HG03196 (cell line): ENCODE data around the gene CTNNB1.

Source experiments
- ATAC-seq: cut with Tn5 transposase; IDR thresholded peaks from one replicate; pipeline ENCODE4 v1.9.1; 2021; ENCODE audit not compliant: unreplicated experiment

CTNNB1 gene

GRCh38 chr3:41198950-41199865 lies at the start of gene CTNNB1:
Gene CTNNB1, plus strand, starts transcription at chr3:41199505. Its CDS starts 24,564 bp downstream, at chr3:41224069.
- ATAC-seq: peak; percentile 83

GRCh38 chr3:41155834-41156233 lies 43.5 kb upstream of the CTNNB1 start:
- no peak for ATAC-seq

GRCh38 chr3:41158947-41159346 lies 40.4 kb upstream of the CTNNB1 start:
- no peak for ATAC-seq

- ATAC-seq: no peak
These were observed 39.6 kb upstream of the CTNNB1 start for GRCh38 chr3:41159588-41160189.

- ATAC-seq: no peak
These were observed 36.8 kb upstream of the CTNNB1 start for GRCh38 chr3:41162541-41162940.

DNA sequence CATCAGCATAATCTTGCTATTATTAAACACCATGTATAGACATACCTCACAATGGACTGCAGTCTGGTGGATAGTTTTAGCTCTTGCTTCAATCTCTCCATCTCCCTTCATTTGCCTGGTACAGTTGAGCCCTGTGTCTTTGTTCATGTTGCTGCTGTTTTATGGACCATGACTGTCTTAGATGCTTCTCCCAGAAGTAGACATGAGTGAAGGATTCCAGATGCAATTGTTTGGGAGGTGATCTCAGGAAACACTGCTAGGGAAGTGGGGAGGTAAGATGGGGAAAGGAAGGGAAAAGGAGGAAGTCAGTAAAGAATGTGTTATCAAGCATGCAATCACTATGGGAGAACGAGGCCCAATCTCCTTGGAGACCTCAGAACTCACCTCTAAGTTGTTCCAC lies 36.3 kb upstream of the CTNNB1 start:
- no peak for ATAC-seq

DNA sequence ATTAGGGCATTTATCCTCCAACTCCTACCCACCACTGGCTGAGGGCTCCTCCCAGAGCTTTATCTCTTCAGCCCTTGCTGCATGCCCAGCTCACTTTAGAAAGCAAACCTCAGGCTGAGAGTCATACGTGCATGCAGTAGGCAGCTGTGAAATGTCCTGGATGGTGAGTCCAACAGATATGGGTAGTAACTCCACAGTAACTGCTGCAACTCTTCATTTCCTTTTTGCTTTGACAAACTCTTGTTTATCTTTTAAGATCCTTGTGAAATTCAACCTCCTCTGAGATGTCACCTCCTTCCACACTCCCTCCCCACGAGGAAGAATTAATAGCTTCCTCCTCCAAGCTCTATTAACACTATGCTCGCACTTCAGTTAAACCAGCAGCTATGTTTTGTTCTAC lies 35.9 kb upstream of the CTNNB1 start:
- ATAC-seq: no peak

DNA sequence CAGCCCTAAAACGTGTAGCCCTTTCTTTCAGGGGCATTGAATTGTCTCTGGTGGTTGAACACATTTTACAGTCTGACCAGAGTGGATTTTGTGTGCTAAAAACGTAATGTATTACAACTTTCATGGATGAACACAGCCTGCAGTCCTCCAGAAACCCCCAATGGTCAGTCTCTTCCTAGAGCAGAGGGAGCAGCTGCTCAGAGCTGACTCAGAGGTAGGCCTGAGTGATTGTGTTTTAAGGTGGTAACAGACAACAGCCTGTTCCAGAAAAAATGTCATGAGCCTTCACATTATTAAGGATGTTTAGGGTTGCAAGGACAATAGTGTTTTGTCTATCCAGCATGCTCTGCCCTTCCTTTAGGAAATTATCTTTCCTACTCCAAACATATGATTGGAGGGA lies 34.5 kb upstream of the CTNNB1 start:
- ATAC-seq: no peak

DNA sequence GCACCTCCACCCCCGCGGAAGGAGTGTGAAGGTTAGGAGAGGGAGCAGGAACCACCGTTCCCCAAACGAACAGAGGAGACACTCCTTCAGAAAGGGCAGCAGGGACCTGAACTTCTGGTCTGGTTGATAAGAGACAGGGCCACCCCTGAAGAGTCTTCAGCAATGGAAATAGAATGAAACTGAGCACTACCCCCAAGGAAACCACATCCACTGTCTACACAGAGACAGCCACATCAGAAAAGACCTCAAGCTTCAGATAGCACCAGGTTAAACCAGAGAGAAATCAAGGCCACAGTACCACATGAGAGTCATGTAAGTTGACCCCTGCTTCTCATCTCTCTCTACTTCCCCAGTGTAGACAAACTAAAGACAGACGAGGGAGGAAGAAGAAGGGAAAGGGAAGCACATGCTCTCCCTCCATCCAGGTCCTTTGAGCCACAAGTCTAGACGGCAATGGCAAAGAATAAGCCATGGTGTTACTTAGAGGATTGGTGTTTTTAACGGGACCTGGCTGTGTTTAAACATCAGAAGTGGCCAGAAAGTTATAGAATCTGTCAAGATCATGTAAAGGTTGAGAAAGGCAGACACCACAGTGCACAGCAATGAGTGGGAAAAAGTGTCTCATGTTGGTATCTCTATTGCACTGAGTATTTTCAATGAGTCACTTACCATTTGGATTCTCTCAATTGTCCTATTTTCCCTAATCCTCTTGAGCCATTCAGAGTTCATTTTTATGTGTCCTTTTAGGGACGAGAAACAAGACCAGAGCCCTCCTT lies 31.4 kb upstream of the CTNNB1 start:
- ATAC-seq: no peak

GRCh38 chr3:41169023-41169422 lies 30.3 kb upstream of the CTNNB1 start:
- no peak for ATAC-seq

GRCh38 chr3:41173926-41174885 lies 25.1 kb upstream of the CTNNB1 start:
- ATAC-seq: no peak

DNA sequence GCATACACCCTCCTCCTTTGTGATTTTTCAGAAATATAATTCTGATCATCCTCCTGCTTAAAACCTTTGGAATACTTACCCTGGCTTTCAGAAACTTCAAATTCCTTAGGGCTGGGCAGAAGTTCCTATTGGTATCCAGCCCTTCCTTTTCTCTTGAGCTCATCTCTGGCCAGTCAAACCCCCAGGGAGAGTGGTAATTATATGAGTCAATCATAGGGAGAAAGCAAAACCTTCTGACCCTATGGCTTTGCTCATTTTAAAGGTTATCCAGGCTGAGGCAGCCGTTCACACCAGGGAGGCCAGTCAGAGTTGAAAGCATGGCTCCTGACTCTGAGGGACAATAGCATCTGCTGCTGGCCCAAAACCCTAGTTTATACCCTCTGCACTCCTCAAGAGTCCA lies 23.9 kb upstream of the CTNNB1 start:
- no peak for ATAC-seq

GRCh38 chr3:41176596-41176995 lies 22.7 kb upstream of the CTNNB1 start:
- ATAC-seq: no peak

DNA sequence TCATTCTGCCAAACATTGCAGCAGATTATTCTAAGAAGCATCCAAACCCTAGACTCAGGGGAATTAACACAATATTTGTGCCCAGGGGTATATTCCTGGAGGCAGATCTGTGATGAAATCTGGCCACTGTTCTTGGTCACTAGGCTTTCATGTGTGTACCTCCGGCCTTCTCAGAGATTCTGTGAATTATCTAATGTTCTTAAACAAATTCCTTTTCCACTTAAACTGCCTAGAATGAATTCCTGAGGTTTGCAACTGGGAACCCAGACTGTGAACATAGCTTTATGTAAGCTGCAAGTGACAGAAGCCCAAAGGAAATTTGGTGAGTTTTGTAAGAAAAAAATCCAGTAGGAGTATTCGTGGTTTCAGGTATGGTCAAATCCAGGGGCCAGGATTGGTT lies 20.7 kb upstream of the CTNNB1 start:
- no peak for ATAC-seq

DNA sequence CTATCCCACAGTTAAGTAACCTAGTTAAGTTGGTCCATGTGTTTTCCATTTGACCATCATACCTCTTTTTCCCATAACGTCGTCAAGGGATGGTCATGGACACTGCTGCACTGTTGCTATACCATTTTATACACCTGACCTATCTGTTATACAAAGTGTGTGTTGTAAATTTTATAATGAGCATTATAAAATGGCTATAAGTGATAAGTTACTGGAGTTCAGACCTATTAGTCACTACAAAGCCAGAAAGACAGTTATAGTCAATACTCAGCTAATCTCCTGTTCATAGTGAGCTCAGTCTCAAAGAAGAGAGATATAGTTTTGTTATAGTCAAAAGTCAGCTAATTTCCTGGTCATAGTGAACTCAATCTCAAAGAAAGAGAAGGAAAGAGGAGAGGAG lies 18.9 kb upstream of the CTNNB1 start:
- ATAC-seq: no peak

DNA sequence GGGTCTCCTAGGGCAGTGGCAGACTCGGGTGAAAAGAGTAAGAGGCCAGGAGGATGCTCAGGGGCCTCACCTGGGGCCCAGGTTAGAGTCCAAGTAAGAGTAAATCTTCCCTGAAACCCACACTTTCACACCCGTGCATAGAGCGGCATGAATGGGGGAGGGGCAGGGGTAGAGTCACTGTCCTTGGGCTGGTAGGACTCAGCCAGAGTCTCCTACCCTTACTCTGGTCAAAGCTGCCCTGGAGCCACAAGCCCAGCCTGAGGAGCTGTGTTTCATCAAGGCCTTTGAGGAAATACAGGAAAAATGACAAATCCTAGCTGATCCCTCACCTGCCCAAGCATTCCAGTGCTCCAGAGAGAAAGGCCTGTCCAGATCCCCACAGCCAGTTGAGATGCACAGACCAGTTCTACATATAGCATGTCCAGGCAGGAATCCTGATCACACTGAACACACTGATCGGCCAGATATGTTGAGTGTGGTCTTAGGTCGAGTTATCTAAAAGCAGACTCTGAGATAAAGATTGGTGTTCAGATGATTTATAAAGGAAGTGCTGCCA lies 16.7 kb upstream of the CTNNB1 start:
- no peak for ATAC-seq

DNA sequence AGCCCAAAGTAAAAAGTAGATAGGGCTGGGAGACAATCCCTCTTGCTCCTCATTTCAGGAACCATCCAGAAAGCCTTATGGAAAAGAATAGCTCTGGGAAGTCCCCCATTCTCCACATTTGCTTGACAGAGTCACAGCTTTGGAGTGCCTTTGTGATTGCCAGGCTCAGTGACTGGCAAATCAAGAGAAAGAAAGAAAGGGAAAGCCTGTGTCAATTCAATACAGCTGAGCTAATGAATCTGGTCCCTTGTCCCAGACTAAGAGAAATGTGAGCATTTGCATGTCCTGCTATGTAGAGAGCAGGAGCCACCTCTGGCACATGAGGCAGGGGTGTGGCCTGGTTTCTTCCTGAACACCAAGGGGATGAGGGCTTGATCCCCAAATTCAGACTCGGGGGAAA lies 14.9 kb upstream of the CTNNB1 start:
- no peak for ATAC-seq

DNA sequence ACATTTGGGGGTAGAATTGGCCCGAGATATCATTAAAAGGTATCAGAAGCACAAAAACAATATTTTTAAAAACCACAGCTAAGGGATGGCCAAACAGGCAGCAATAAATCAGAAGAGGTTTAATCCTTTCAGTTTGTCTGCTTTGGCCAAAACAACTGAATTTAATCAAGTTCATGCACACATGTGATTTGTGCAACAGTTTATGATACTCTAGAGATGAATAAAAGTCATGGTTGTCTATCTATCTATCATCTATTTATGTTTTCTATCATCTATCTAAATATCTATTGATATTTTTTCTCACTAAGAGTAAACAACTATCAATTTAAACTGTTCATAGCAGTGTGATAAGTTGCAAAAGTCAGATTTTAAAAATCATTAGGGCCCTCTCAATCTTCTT lies 13.0 kb upstream of the CTNNB1 start:
- no peak for ATAC-seq

DNA sequence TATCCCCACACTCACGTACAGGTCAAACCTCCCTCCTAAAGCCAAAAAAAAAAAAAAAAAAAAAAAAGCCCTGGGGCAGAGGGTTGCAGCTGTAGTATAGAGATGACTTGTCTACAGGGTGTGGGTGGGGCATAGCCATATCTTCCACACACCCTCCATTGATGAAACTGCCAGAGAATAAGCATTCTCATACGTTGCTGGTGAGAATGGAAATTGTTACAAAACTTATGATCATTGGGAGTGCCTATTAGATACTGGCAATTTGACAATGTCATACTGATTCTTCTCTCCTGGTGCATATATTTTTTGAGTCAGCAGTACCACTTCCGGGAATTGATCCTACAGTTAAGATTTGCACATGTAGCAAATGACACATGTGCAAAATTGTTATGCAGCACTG lies 11.0 kb upstream of the CTNNB1 start:
- ATAC-seq: no peak
